ENCODE data around the gene PICK1.

Gene PICK1

DNA sequence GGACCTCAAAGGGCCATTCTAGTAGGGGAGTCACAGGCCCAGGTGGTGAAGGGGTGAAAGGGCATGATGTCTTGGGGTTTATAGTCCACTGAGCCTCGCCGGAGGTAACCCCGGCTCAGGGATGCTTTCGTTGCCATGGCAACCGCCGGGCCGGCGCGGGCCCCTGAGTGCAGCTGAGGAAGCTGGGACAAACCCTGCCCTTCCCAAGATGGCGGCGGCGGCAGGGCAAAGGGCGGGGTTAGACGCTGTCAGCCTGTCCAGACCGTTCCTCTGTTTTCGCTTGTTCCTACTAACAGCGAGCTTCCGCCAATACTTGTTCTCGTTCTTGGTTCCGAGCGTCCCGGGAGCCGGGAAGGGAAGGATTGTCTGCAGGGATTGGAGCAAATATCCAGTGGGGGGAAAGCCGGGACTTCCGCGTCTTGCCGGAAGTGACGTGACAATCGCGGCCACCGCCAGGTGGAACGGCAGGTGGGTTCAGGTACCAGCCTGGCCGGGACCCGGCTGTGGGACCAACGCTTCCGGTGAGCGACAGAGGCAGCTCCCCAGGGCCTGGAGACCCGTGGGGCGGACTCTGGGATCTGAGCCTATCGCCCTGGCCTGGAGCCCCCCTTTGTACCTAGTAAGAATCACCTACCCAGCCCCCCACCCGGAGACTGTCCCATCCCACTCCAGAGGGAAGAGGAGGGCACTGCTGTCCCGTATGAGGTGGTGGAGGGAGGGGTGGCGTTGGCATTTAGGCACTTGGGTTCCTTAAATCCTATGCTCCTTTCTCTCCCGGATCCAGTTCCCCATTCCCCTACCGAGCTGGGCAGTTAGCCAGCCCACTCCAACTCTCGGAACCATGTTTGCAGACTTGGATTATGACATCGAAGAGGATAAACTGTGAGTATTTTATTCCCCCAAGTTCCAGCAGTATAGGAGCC, at the start of gene PICK1:
TSS of gene PICK1 (plus strand) at position 436 of the 923 bp plus-strand sequence. CDS start at position 842, 406 bp downstream.
- DNase-seq, result peak; percentile 90

DNA sequence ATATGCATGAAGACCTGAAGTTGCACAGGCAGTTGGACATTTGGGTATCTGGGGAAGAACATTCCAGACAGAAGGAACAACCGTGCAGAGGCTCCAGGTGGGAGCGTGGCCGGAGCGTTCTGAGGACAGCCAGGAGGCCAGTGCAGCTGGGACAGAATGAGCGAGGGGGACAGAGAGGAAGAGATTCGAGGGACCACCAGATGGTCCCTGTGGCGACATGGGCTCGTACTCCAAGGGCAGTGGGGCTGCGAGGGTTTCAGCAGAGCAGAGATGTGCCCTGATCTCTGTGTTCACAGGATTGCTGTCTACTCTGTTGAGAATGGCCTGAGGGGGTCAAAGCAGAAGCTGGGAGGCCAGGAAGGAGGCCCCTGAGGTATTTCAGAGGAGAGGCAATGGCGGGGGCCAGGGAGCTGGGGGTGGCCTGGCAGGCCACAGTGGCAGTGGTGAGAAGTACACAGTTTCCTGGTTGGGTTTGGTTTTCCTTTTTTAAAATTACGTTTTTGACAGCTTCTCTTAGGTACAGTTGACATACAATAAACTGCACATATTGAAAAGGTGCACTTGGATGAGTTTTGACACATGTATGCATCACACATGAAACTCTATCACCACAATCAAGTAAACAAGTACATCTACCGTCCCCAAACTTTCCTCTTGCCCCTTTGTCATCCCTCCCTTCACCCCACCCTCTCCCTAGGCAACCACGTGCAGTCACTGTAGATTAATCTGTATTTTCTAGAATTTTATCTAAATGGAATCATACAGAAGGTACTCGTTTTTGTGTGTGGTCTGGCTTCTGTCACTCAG, 48.0 kb upstream of the PICK1 start:
- no peak for DNase-seq

DNA sequence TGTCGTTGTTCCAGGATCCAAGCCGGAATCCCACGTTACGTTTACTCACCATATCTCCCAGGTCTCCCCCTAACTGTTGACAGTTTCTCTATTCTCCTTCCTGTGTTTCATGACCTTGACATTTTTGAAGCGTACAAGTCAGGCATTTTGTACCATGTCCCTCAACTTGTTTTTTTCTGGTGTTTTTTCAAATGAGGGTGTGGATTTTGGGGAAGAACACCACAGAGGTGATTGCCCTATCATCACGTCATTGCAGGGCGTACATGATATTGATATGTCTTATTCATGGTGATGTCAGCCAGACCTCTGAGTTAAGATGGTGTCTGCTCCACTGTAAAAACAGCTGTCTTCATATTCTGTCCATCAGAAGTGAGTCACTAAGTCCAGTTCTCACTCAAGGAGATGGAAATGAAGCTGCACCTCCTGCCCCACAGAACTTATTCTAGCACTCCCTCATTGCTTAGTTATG, 44.6 kb upstream of the PICK1 start:
- no peak for DNase-seq

DNA sequence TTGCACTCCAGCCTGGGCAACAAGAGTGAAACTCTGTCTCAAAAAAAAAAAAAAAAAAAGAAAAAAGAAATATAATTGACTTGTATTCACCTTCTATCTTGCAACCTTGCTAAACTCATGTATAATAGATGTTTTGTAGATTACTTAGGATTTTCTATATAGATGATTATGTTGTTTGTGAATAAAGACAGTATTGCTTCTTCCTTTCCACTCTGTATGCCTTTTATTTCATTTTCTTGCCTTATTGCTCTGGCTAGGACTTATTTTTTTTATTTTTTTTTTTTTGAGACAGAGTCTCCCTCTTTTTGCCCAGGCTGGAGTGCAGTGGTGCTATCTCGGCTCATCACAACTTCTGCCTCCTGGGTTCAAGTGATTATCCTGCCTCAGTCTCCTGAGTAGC, 43.1 kb upstream of the PICK1 start:
- DNase-seq, result no peak

DNA sequence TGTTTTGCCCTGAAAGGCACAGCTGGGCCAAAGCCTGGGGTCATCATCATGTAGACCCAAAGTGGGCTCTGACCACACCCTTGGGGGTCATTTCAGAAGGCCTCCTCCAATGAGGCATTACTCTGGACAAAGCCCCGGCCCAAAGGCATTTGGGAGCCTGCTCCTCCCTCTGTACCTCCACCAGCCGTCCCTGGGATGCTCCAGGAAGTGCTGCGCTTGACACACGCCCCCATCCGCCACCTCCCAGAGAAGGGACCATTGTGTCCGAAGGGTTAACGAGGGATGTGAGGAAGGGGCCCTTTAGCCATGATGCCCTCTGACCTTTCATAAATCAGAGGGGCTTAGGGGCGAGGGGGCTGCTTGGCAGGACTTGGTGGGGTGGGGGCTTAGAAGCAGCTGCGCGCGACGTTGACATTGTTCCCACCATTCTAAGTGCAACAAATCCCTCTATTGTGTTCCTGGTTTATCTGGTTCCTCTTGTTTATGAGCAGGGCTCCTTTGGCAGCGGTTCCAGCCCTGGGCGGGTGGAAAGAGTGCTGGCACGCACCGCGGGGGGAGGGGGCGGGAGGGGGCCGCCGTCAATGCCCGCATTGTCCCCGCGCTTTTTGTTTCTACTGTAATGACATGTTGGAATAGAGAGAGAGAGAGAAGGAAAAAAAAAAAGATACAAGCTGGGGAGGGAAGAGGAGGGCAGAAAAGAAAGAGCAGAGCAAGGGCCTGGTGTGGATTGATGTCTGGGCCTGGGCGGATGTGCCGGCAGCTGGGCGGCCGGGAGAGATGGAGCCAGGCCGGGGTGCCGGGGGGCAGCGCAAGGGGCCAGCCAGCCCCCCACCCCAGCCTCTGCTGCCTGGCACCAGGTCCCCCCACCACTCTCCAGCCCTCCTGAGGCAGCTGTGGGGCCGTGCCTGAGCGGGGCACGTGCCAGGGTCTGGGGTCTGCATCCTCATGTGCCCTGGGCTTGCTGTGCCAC, 40.7 kb upstream of the PICK1 start:
- DNase-seq, result no peak

DNA sequence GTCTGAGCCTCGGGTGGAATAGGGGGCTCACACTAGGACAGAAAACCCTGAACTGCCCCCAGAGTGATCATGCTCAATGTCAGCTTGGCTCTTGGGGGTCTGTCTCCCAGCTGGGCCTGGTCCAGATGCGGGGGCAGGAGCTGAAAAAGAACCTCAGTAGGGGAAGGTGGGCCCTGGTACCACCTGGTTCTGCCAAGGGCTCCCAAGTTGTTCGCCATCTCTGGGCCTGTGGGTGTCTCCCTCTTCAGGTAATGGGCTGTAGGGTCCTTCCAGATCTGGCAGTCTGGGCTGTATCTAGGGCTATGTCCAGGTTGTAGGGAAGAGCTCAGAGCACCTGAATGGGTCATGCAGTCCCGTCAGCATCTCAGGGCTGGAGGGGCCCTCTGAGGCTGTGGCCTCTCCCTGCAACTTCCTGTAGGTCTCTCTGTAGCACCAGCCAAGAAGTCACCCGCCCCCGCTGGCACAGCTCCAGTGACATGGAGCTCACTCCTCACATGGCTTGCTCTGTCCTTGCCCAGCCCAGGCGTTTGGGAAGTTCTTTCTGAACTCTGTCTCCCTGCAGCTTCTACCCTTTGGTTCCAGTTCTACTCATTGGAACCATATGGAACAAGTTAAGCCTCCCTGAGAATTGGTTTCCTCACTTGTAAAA, 39.8 kb upstream of the PICK1 start:
- DNase-seq, result no peak

DNA sequence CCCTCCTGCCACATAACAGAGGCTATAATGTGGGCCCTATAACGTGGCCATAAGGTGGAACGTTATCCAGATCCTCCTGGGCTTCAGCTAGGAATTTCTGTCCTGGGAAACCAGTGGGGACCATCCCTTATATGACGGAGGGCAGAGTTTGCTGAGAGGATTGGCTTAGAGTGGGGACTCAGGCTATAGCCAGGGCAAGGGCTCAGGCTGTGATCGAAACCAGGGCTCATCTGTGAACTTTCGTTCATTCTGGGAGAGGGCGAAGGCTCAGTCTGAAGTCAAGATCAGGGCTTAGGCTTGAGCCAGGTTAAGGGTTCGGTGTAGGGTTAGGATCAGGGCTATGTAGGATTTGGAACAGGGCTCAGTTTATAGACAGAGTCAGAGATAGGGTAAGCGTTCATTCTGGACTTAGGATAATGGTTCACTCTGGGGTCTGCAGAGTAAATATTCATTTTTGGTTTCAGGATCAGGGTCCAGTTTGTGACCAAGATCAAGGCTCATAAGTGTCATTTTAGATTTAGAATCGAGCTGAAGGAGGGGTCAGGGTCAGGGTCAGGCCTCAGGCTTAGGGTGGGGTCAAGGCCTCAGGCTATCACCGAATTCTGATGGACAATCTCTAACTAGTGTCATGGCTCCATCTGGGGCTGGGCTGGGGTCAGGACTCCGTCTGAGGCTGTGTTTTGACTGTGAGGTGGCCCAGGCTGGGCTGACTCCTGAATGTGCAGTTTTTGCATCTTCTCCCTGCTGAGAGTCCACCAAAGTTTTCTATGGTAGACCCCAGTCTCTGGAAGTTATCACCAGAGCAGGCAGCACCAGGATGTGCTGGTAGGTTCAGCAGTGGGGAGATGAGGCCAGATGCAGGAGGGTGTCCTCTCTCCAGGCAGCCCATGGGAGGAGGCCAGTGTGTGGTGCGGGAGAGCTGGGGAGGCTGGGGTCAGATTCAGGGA, 39.0 kb upstream of the PICK1 start:
- no peak for DNase-seq

DNA sequence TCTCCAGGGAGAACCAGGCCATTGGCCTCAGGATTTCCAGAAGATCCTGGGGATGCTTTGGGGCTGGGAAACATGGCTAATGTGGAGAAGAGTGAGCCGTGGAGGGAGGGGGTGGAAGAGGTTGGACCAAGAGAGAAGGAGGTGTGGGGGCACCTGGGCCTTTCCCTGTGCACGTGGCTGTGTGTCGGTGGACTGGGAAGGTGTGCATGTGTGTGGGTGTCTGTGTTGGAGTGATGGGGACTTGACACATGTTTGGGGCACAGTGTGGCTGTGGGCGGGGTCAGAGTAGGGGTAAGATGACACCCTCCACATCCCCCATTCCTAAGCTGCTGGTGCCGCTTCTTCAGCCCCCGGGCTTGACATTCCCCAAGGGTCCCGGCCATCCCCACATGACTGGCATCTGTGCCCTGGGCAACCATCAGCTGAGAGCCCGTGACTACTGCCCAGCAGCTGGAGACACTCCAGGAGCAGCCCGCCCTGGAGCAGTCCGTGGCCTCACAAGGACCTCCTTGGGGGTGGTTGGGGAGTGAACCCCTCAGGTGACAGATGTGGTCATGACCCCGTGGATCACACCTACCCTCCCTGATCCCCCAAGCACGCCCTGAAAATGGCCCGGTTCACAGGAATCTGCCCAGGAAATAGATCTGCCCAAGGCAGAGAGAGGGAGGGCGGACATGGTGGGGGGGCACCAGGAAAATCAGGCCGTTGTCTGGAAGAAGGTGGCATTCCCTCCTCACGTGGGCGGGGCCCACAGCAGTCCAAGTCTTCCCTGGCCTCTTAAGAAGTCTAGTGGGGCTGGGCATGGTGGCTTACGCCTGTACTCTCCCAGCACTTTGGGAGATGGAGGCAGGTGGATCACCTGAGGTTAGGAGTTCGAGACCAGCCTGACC, 38.0 kb upstream of the PICK1 start:
- no peak for DNase-seq

DNA sequence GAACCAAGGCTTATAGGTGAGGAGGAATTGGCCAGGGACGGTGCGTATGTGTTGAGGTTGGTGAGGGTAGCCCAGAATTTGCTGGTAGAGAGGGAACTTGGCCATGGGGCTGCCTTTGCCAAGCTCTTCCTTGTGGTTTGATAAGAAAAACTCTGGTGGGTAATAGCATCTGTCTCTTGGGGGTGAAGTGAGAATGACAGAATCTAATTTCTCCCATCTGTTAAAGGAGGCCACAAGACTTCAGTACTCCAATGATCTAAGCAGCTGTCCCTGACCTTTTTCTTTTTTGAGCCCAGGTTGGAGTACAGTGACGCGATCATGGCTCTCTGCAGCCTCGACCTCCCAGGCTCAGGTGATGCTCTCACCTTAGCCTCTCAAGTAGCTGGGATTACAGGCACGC, 36.0 kb upstream of the PICK1 start:
- DNase-seq, result no peak

DNA sequence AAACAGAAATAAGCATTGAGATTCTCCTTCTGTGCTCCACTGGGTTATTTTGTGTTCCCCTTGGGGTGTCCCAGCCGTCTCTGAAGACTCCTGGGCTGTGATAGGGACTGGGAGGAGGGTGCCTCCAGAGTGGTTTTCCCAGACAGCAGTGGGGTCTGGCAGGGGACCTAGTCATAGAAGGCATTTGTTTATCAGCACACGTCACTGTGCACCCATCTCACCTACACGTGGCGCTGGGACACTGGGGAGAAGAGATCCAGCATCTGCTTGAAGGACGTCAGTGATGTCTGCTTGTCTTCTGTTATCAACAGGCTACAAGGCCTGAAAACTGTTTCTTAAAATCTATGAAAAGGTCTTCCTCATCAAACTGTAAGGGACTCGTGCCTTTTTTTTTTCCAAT, 34.2 kb upstream of the PICK1 start:
- DNase-seq, result no peak

DNA sequence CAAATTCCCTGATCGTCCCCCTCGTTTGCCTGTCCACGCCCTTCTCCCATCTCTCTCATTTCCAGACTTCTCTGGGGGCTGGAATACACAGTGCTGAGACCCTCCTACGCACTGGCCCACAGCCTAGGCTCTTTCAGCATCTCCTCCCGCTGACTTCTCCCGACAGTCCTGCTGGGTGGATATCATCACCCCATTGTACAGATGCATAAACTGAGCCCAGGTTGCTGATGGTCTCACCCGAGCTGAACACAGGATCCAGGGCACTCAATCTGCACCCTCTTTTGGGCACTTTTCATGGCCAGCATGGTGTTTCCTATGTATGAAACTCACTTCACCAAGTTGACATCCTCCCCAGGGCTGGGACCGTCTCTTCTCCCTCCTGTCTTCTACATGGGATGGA, 31.7 kb upstream of the PICK1 start:
- no peak for DNase-seq

DNA sequence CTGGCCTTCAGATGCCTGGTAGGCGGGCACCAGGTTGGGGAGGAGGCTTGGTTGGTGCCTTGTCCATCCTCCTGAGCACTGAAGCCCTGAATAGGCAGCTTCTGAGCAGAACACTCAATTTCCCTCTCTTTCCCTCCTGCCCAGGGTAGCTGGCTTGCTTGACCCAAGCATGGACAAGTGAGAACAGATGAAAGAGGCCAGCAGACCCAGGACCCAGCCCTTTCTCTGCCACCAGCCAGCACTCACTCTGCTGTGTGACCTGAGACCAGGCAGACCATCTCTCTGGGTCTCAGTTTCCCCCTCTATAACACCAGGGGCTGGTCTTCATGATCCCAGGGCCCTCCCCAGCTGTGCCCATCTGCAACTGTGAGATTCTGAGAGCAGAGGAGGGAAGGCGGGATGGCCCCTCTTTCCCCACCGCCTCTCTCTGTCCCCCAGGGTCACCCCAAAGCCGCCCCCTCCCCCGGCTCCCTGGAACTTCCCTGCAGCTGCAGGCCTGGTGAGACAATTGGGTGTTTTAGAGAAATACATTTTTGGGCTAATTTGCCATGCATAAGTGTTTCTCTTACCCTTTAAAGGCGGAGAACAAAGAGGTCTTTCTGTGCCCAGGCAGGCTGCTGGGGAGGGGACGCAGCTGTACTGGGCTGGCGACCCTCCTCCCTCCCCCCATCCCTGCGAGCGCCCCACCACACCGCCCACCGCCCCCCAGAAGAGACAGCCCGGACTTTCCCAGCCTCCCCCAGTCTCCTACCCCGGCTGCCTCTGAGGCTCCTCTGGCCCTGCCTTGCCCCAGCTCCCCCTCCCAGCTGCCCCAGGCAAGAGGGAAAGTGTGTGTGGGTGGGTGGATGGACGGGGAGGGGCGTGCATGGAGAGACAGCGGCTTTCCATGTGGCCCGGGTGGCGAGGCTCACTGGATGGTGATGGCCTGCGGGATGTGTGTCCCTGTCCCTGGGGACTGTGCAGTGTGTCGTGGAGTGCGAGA, 30.8 kb upstream of the PICK1 start:
- no peak for DNase-seq

DNA sequence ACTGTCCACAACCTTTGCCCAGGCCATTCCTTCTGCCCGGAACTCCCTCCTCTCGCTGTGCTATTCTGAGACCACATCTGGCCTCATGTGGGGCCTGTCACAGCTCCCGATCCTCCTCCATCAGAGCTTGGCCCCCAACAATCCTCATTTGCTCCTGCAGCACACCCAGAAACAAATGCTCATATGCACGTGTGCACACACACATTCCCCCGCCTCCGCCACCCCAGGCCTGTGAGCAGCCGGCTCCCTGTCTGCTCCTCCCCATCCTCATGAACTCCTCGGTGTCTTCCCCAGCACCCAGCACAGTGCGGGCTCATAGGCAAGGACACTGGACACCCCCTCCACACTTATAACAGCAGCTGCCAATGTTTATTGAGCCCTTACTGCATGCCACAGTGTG, 29.7 kb upstream of the PICK1 start:
- no peak for DNase-seq

DNA sequence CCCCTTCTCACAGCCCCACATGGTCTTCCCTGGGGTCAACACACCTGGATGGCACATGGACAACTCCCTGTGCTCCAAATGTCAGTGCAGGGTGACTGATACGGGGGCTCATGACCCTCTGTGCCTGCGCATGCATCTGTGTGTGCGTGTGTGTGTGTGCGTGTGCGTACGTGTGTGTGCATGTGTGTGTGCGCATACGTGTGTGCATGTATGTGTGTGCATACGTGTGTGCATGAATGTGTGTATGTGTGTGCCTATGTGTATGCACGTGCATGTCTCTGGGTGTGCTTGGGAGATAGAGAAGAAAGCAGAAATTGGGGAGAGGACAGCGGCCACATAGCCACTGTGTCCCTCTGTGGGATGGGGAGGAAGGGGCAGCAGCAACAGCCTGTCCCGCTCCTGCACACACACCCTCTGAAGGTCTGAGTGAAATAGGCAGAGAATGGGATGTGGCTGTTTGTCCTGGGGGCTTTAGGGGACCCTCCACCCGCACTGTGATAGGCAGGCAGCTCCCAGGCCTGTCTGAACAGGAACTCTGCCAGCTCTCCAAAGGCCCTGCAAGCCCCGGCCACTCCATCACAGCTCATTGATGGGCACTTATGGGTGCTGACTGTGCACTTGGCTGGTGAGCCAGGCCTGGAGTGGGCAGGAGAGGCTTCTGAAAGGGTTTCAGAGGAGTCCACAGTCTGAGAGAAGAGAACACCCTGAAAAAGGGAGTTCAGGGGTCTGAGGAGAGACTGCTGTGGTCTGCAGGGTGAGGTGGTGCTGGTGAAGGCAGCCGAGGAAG, 28.7 kb upstream of the PICK1 start:
- DNase-seq, result no peak

DNA sequence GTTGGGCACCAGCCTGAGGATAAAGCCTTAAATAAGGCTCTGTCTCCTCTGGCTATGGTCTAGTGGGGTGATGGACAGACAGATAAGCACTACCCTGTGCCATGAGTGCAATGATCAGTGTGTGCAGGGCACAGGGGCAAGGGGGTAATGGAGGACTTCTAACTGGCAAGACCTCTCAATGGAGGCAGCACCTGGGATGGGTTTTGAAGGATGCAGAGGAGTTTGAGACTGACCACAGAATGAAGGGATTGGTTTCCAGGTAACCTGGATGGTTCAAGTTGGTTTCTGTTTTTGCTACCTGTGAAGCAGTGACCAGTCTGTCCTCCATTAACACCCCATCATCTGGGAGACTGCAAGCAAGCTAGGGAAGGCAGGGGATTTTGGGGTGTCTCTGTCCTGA, 27.8 kb upstream of the PICK1 start:
- no peak for DNase-seq

DNA sequence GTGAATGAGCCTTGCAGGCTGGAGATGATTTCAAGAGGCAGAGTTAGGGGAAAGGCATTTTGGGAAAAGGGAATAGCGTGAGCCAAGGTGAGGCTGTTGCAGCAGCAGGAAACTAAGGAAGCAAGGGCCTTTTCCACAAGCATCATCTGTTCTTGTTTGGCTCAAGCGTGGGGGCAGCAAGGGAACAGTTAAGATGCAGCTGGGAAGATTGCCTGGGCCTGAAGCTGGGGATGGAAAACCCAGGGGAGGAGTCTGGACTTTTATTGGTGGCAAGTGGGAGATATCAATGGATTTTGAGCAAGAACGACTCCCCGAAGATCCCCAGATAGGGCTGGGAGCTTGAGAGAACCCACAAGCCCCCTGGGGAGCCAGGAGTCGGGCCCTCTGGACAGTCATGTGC, 27.3 kb upstream of the PICK1 start:
- DNase-seq, result no peak

DNA sequence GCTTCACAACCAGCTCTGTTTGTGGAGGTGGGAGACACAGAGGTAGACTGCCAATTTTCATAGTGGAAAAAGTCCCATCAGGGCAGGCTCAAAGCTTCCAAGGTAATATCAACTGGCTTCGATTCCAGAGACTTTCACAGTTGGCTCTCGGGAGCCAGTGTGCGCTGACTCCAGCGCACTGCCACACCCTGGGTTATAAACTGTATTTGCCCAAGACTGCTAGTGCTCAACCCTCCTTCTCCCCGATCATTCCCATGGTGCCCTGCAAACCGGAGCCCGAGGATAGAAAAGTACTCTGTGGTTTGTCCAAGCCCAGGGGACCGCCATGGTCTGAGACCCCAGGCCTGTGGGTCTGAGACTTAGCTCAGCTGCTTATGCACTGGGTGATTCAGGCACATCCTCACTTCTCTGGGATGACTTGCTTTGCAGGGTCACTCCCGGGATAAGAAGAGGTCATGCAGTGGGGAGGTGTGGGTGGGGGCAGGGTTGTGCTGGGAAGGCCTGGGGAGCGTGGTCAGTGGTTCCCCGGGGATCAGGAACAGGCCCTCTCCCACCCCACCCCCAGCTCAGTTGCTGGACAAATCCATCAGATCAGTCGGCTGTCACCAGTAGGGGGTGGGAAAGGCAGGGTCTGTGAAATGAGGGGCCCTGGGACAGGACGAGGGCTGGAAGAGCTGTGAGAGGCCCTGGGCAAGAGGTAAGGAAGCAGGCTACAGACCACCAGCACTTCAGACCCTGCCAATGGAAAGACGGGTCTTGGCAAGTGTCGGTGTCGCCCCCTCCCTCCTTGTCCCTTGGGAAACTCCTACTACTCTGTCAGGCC, 26.7 kb upstream of the PICK1 start:
- DNase-seq, result no peak
